Measurements from ENCODE around the gene ZNF417. TPM values are rescaled to one million over a fixed set of nuclear protein-coding genes. Genes with fewer than 3 reads are reported as not detected.

The ZNF417 gene
- total and polyA plus RNA-seq, 2 donors (not counting 1 experiment from before 2014, with no cell fraction given) = 8.9 to 52.6 TPM

DNA sequence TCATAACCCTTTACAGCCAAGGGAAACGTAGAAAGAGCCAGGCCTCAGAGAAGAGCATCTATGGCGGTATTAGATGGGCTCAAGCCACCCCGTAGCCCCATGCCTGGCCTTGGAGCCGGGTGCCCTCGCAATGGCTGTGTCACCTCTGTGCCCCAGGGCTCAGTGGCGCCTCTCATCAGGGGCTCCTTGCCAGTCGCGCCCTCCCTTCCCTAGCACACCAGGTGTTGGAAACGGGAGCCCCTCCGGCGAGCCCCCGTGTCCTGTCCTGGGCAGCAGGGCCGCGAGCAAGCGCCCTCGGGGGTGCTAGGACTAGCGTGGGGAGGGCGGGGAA, 30.7 kb upstream of the ZNF417 start:
- no peak for DNase-seq
- intact Hi-C loops (cut with micrococcal nuclease) = loop anchor here (1.0 to 5.0 kb wide), 9 partner anchors 12 to 584 kb away; partner anchors contain the start of genes TRAPPC2B, ZNF417, ZNF418 and ZNF419
- Mint-ChIP-seq H3K4me1 (peaks cover 36% of the 10 kb centered on the region), H3K9me3 (ENCODE audit: insufficient read depth) (peaks cover 23% of the 10 kb centered on the region), H3K27ac (peak overlapping the region; percentile 89), H3K27me3 (peaks cover 6% of the 10 kb centered on the region), H3K4me3 (peak overlapping the region; percentile 96)
- ChIA-PET POLR2A (no interaction called here), CTCF (interaction anchor here (0.6 kb wide), 1 partner anchor 238 kb away, joined by 4 read pairs; the partner anchor contains the start of gene ZNF154)
- H3K4me1 ChIP-seq (ENCODE audit: control insufficient read depth in 2 of 2, insufficient read depth in 2 of 2, low read length in 2 of 2) = peaks cover 16 to 27% of the 10 kb centered on the region in 2 donors
- H3K27ac ChIP-seq (ENCODE audit: low read length in 2 of 2) = peak overlapping the region; percentile 77 to 89
- peaks cover 15% of the 10 kb centered on the region for H4K20me1 ChIP-seq (ENCODE audit: control insufficient read depth, insufficient read depth, low read length, poor library complexity, severe bottlenecking)
- peaks cover 9 to 23% of the 10 kb centered on the region in 2 experiments for H3K36me3 ChIP-seq (replicated peaks in 1 of 2; ENCODE audit: control extremely low read depth in 1 of 2, control insufficient read depth in 1 of 2, extremely low read depth in 1 of 2, insufficient read depth in 2 of 2, low read length in 1 of 2)
- 7% methylated on average over 18 of the region's 18 CpGs for WGBS (ENCODE audit: insufficient coverage)
- H3K27me3 ChIP-seq (replicated peaks in 1 of 4; ENCODE audit: control extremely low read depth in 1 of 4, control insufficient read depth in 3 of 4, insufficient read depth in 4 of 4, low read length in 3 of 4) = peaks cover 0 to 6% (median 0%) of the 10 kb centered on the region in 4 experiments
- H3K4me3 ChIP-seq (ENCODE audit: control extremely low read depth in 1 of 5, extremely low read depth in 1 of 5, insufficient read depth in 1 of 5, low read depth in 2 of 5, low read length in 4 of 5) = peak overlapping the region; percentile 71 to 90 (median 87)
- H3K4me2 ChIP-seq (replicated peaks; ENCODE audit: low read depth, low read length, poor library complexity, severe bottlenecking) = peak overlapping the region; percentile 95
- no peak for ATAC-seq (ENCODE audit: low read depth)
- TF ChIP-seq EZH2 (IDR thresholded peaks at IDR 0.05; ENCODE audit: borderline replicate concordance, insufficient read depth, low read depth, low read length, poor library complexity, severe bottlenecking) = no peak
- TF ChIP-seq, protein P1, sequence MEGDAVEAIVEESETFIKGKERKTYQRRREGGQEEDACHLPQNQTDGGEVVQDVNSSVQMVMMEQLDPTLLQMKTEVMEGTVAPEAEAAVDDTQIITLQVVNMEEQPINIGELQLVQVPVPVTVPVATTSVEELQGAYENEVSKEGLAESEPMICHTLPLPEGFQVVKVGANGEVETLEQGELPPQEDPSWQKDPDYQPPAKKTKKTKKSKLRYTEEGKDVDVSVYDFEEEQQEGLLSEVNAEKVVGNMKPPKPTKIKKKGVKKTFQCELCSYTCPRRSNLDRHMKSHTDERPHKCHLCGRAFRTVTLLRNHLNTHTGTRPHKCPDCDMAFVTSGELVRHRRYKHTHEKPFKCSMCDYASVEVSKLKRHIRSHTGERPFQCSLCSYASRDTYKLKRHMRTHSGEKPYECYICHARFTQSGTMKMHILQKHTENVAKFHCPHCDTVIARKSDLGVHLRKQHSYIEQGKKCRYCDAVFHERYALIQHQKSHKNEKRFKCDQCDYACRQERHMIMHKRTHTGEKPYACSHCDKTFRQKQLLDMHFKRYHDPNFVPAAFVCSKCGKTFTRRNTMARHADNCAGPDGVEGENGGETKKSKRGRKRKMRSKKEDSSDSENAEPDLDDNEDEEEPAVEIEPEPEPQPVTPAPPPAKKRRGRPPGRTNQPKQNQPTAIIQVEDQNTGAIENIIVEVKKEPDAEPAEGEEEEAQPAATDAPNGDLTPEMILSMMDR (IDR thresholded peaks at IDR 0.05) = no peak
- peak overlapping the region; percentile 78 for H2AFZ ChIP-seq (ENCODE audit: insufficient read depth, low read depth, low read length, poor library complexity, severe bottlenecking)
- peaks cover 7 to 72% (median 24%) of the 10 kb centered on the region in 3 donors for H3K9me3 ChIP-seq (ENCODE audit: control extremely low read depth in 1 of 3, control insufficient read depth in 2 of 3, insufficient read depth in 1 of 3, low read length in 2 of 3)
- peaks cover 61% of the 10 kb centered on the region for H3K79me2 ChIP-seq (ENCODE audit: control insufficient read depth, insufficient read depth, low read length)
- H3K9ac ChIP-seq (ENCODE audit: low read length) = peak overlapping the region; percentile 90

DNA sequence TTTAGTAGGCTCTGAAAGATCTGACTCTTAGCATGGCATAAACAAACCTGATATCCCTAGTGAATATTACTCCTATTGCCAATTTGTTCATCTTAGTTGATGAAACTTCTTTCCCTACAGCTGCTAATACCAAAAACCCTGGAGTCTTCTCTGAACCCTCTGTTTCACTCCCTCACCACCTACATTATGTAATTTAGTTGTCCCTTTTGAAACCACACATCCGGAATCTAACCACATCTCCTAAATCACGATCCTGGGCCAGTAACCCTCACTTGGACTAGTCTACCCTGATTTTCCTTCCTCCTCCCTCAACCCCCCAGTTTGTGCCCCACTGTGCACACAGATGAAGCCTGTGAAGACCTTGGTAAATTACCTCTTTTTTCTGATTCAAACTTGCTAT, 29.9 kb upstream of the ZNF417 start:
- Histone ChIP-seq H3K4me3 (ENCODE audit: control extremely low read depth in 1 of 5, extremely low read depth in 1 of 5, insufficient read depth in 1 of 5, low read depth in 2 of 5, low read length in 4 of 5) (peak overlapping the region in 3 of 5 experiments; percentile 71 to 90 (median 88)), H3K36me3 (replicated peaks in 1 of 2; ENCODE audit: control extremely low read depth in 1 of 2, control insufficient read depth in 1 of 2, extremely low read depth in 1 of 2, insufficient read depth in 2 of 2, low read length in 1 of 2) (peaks cover 15 to 30% of the 10 kb centered on the region in 2 experiments), H2AFZ (ENCODE audit: insufficient read depth, low read depth, low read length, poor library complexity, severe bottlenecking) (no peak overlapping the region), H4K20me1 (ENCODE audit: control insufficient read depth, insufficient read depth, low read length, poor library complexity, severe bottlenecking) (peaks cover 15% of the 10 kb centered on the region), H3K27ac (ENCODE audit: low read length in 2 of 2) (peak overlapping the region in 1 of 2 donors; percentile 89), H3K9me3 (ENCODE audit: control extremely low read depth in 1 of 3, control insufficient read depth in 2 of 3, insufficient read depth in 1 of 3, low read length in 2 of 3) (peaks cover 7 to 73% (median 32%) of the 10 kb centered on the region in 3 donors), H3K27me3 (replicated peaks in 1 of 4; ENCODE audit: control extremely low read depth in 1 of 4, control insufficient read depth in 3 of 4, insufficient read depth in 4 of 4, low read length in 3 of 4) (peaks cover 0 to 6% (median 0%) of the 10 kb centered on the region in 4 experiments), H3K4me1 (ENCODE audit: control insufficient read depth in 2 of 2, insufficient read depth in 2 of 2, low read length in 2 of 2) (peaks cover 16 to 27% of the 10 kb centered on the region in 2 donors), H3K4me2 (replicated peaks; ENCODE audit: low read depth, low read length, poor library complexity, severe bottlenecking) (peak overlapping the region; percentile 95), H3K79me2 (ENCODE audit: control insufficient read depth, insufficient read depth, low read length) (peaks cover 63% of the 10 kb centered on the region), H3K9ac (ENCODE audit: low read length) (peak overlapping the region; percentile 90)
- DNase-seq (no peak), ATAC-seq (ENCODE audit: low read depth) (no peak)
- H3K9me3 Mint-ChIP-seq (ENCODE audit: insufficient read depth) = peaks cover 26% of the 10 kb centered on the region
- H3K4me3 Mint-ChIP-seq = peak overlapping the region; percentile 96
- 61% methylated on average over 2 of the region's 2 CpGs for WGBS (ENCODE audit: insufficient coverage)
- POLR2A ChIA-PET = interaction anchor here (1.6 kb wide), 1 partner anchor 11 kb away, joined by 4 read pairs; the partner anchor contains the start of gene ZNF418
- intact Hi-C loops (cut with micrococcal nuclease) = loop anchor here (5.0 kb wide), 2 partner anchors 39 to 459 kb away; partner anchors contain the start of gene ZNF419
- peaks cover 36% of the 10 kb centered on the region for H3K4me1 Mint-ChIP-seq
- H3K27ac Mint-ChIP-seq = peak overlapping the region; percentile 47
- CTCF ChIA-PET = no interaction called here
- TF ChIP-seq, protein P1 (IDR thresholded peaks at IDR 0.05) = no peak
- TF ChIP-seq EZH2 (IDR thresholded peaks at IDR 0.05; ENCODE audit: borderline replicate concordance, insufficient read depth, low read depth, low read length, poor library complexity, severe bottlenecking) = no peak
- peaks cover 4% of the 10 kb centered on the region for H3K27me3 Mint-ChIP-seq
